Measurements from ENCODE around the gene PLEKHG4. TPM values are rescaled to one million over a fixed set of nuclear protein-coding genes. Genes with fewer than 3 reads are reported as not detected.

Gene PLEKHG4
- total and polyA plus RNA-seq, 10 donors = 5.1 to 27.9 (median 13.0) TPM

DNA sequence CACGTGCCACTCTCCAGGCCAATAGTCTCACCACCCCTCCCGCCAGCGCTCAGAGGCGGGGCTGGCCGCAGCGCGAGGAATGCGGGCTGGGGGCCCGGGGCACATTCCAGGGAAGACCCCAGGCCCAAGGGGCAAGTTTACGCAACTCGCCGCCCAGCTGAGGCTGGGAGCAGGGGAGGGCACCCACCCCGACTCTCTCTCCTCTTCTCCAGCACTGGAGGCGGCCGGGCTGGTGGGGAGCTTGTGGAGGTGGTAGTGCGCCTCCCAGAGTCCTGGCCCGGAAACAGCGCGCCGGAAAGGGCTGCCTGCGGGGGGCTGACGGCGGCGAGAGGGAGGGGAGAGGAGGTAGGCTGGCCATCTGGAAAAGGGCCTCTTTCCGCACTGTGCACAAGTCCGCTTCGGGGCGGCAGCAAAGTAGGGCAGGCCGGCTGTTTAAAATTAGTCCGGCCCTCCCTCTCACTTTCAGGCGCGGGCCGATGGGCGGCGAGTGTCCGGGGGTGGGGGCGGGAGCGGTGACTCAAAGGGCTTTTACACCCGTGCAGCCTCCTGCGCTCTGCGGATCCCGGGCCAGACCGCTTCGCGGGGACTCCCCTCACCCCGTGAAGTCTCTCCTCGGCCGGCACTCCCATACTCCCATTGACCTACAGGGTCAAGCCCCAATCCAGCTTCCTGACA, 33.1 kb upstream of the PLEKHG4 start:
- TF ChIP-seq POLR2A (IDR thresholded peaks at IDR 0.05) (peak in 1 of 3 donors; percentile 47), POLR2AphosphoS5 (IDR thresholded peaks at IDR 0.05) (peak; percentile 68 to 87 (median 82))
- TF ChIP-seq, protein P1, sequence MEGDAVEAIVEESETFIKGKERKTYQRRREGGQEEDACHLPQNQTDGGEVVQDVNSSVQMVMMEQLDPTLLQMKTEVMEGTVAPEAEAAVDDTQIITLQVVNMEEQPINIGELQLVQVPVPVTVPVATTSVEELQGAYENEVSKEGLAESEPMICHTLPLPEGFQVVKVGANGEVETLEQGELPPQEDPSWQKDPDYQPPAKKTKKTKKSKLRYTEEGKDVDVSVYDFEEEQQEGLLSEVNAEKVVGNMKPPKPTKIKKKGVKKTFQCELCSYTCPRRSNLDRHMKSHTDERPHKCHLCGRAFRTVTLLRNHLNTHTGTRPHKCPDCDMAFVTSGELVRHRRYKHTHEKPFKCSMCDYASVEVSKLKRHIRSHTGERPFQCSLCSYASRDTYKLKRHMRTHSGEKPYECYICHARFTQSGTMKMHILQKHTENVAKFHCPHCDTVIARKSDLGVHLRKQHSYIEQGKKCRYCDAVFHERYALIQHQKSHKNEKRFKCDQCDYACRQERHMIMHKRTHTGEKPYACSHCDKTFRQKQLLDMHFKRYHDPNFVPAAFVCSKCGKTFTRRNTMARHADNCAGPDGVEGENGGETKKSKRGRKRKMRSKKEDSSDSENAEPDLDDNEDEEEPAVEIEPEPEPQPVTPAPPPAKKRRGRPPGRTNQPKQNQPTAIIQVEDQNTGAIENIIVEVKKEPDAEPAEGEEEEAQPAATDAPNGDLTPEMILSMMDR (IDR thresholded peaks at IDR 0.05 in 8 of 11, conservative IDR thresholded peaks at IDR 0.05 in 3 of 11) = peak in 4 of 11 experiments; percentile 11 to 45 (median 28)

DNA sequence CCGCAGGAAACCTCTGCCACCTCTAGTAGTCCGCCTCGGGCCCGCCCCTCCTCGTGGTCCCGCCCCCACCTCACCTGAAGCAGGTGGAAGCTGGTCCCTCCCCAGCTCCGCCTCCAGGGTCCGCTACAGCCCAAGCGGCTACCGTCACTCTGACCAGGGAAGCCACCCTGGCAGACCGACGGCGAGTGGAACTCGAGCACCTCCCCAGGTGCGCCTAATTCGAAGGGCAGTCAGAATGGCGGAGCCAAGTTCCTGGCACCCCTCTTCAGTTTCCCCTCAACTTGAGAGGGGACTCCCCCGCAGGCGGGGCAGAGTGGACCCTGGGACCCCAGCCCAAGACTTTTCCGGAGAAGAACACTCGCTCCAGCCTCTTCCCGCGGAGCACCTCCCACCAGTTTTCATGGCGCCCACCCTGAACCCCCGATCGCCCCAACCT, 32.6 kb upstream of the PLEKHG4 start:
- TF ChIP-seq POLR2AphosphoS5 (IDR thresholded peaks at IDR 0.05) (no peak), POLR2A (IDR thresholded peaks at IDR 0.05) (no peak)
- TF ChIP-seq, protein P1 (IDR thresholded peaks at IDR 0.05 in 8 of 11, conservative IDR thresholded peaks at IDR 0.05 in 3 of 11) = no peak
- Histone ChIP-seq H3K27ac (peak overlapping the region; percentile 89 to 96 (median 92)), H3K4me1 (peaks cover 43 to 88% (median 68%) of the 10 kb centered on the region in 6 donors), H3K27me3 (replicated peaks in 1 of 7) (peaks cover 0 to 30% (median 7%) of the 10 kb centered on the region in 7 donors), H3K36me3 (peaks cover 0 to 14% (median 0%) of the 10 kb centered on the region in 6 donors), H3K4me3 (peak overlapping the region; percentile 65 to 95 (median 93)), H3K9me3 (no peaks in the 10 kb centered on the region)
- intact Hi-C loops (cut with DNase I; ENCODE audit: low total_unique reads) = no loop called here
- DNase-seq = peak; percentile 91
- 0 to 1% (median 0%) methylated on average over 13 to 26 of the region's 26 CpGs for WGBS, 5 donors

More for the DNA sequence above, 33.1 kb upstream of the PLEKHG4 start:
- DNase-seq = peak; percentile 93
- Histone ChIP-seq H3K36me3 (peaks cover 0 to 19% (median 0%) of the 10 kb centered on the region in 6 donors), H3K9me3 (no peaks in the 10 kb centered on the region), H3K27ac (peak overlapping the region; percentile 89 to 96 (median 92)), H3K4me3 (peak overlapping the region; percentile 65 to 95 (median 93)), H3K27me3 (replicated peaks in 1 of 7) (peaks cover 0 to 30% (median 7%) of the 10 kb centered on the region in 7 donors), H3K4me1 (peaks cover 49 to 94% (median 74%) of the 10 kb centered on the region in 6 donors)
- WGBS, 5 donors = 0 to 1% (median 1%) methylated on average over 18 to 48 of the region's 48 CpGs
- intact Hi-C loops (cut with DNase I; ENCODE audit: low total_unique reads) = no loop called here

DNA sequence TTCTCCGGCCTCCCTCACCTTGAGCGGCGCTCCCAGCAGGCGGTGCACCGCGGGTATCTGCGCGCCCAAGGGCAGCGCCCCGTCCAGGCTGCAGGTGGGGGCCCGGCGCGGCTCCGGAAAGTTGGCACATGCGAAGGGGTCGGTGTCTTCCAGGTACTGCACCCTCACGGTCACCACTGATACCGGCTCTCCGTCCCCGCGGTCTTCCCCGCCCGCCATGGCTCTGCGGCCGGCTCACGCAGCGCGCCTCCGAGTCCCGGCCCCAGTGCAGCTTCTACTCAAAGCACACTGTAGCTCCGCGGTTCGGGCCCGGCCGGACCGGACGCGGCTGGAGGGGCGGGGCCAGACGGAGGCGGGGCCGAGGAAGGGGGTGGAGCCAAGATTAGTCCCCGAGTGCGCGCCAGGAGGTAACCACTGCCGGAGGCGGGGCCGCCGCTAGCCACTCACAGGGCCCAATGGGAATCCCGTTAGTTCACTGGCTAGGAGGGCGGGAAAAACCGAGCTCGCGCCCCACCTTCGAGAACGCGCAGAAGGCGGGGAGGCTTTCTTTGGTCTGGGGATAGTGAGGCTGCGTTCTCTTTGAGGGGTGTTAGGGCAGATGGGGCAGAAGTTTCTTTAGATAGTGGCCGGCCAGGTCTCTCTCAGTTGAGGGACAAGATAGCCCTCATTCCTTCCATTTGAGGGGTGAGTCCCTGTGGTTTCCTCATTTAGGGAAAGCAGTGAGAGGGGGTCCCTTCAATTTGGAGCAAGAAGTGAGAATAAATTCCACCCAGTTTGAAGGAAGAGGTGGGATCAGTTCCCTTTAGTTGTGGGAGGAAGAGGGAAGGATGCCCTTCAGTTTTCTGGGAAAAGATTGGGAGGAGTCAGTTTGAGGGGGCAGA, 31.9 kb upstream of the PLEKHG4 start, which contains the start of gene FHOD1:
TSS of gene FHOD1 (minus strand) at position 290 of the 881 bp plus-strand sequence. CDS start at position 219, 71 bp downstream.
- WGBS, 5 donors = 0 to 1% (median 0%) methylated on average over 32 to 60 of the region's 60 CpGs

More for the DNA sequence above, 31.9 kb upstream of the PLEKHG4 start, which contains the start of gene FHOD1:
- Histone ChIP-seq H3K4me1 (peaks cover 37 to 88% (median 65%) of the 10 kb centered on the region in 6 donors), H3K4me3 (peak within 1 kb of the TSS; percentile 65 to 95 (median 93)), H3K27ac (peak within 1 kb of the TSS; percentile 89 to 96 (median 92)), H3K9me3 (no peaks in the 10 kb centered on the region), H3K36me3 (peaks cover 0 to 7% (median 0%) of the 10 kb centered on the region in 6 donors), H3K27me3 (replicated peaks in 1 of 7) (peaks cover 0 to 30% (median 7%) of the 10 kb centered on the region in 7 donors)
- intact Hi-C loops (cut with DNase I; ENCODE audit: low total_unique reads) = no loop called here
- TF ChIP-seq, protein P1 (IDR thresholded peaks at IDR 0.05 in 8 of 11, conservative IDR thresholded peaks at IDR 0.05 in 3 of 11) = peak in 5 of 11 experiments; percentile 11 to 38 (median 22)
- TF ChIP-seq POLR2A (IDR thresholded peaks at IDR 0.05) (peak in 2 of 3 donors; percentile 51 to 91), POLR2AphosphoS5 (IDR thresholded peaks at IDR 0.05) (peak; percentile 90 to 98 (median 97))
- DNase-seq = peak; percentile 99
